SK-N-DZ (cell line): ENCODE measurements around the gene KREMEN1.
A peak's percentile ranks its signal among the peaks of the same experiment; 100 is the strongest.
"Not testable (repeated sequence)": the region's sequence is repeated elsewhere in the genome, so short reads cannot be mapped to it uniquely, and the experiment has no call there.

Source experiments
- DNase-seq: peaks from one replicate; pipeline ENCODE4 v3.0.0-alpha.2; 2015; ENCODE audit warnings: low spot score

KREMEN1 gene

DNA sequence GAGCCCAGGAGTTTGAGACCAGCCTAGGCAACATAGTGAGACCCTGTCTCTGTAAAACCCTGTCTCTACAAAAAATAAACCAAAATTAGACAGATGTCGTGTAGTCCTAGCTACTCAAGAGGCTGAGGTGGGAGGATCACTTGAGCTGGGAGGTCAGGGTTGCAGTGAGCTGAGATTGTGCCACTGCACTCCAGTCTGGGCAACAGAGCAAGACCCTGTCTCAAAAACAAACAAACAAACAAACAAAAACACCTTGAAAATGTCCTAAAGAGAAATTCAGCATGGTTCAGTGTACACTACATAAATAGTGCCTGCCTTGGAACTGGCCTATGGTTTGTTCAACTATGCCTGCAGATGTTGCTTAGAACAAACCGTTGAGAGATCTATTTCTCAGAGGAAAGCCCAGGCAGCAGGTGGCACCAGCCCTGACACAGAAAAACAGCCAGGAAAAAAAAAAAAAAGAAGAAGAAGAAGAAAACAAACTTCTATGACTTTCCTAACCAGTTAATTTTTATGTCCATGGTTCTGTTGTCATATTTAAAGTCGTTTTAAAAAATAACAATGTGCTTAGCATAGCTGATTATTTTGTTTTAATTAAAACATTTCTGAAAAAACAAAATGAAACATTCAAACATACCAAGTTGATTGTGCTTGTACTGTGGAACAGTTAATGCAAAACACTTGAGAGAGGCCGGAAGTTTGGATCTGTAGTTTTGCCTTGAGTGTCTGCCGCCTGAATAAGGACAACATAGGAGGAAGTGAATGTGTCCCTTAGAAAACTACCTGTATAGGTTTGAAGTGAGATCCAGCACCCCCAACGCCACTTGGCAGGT is 5.4 kb downstream of the KREMEN1 start:
- no peak for DNase-seq

DNA sequence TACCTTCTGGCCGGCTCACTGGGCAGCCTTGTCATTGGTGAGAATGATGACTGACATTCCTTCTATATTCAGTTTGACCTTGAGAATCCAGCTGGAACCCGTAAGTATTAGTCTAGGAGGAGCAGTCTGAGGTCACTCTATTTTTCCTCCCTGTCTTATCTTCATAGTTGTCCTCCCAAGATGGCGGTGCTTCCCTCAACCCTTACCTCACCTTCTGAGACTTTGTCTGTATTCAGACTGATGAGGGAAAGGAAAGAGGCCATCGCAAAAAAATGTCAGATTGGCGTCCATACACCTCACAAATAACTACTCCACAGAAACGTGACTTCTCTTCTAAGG is 6.0 kb downstream of the KREMEN1 start:
- no peak for DNase-seq

DNA sequence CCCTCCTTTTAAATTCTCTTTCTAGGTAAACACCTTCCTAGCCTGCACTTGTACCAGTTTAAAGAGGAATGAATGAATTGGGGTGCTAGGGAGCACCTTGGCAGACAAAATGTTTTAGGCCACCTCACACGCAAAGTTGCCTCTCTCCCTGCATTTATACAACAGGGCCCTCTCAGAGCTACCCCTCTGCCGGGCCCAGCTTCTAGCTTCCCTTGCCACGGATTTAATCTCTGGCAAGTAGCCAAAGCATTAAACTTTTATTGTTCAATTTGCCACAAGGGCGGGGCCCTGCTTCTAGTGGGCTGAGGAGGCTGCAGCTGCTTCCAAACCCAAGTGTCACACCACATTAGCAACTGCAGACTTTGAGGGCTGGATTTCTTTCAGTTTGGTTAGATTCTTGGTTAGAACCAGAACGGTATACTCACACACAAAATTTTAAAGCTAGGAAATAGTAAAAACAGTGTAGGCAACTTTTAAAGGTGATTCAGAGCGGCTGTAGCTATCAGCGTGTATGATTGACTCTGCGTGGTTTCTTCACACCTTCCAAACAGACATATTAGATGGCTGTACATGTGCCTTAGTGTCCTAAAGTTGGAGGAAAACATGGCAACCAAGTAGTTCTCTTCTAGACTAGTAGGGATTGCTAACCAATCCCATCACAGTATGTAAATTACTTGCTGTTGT is 6.5 kb downstream of the KREMEN1 start:
- peak; percentile 78 for DNase-seq

DNA sequence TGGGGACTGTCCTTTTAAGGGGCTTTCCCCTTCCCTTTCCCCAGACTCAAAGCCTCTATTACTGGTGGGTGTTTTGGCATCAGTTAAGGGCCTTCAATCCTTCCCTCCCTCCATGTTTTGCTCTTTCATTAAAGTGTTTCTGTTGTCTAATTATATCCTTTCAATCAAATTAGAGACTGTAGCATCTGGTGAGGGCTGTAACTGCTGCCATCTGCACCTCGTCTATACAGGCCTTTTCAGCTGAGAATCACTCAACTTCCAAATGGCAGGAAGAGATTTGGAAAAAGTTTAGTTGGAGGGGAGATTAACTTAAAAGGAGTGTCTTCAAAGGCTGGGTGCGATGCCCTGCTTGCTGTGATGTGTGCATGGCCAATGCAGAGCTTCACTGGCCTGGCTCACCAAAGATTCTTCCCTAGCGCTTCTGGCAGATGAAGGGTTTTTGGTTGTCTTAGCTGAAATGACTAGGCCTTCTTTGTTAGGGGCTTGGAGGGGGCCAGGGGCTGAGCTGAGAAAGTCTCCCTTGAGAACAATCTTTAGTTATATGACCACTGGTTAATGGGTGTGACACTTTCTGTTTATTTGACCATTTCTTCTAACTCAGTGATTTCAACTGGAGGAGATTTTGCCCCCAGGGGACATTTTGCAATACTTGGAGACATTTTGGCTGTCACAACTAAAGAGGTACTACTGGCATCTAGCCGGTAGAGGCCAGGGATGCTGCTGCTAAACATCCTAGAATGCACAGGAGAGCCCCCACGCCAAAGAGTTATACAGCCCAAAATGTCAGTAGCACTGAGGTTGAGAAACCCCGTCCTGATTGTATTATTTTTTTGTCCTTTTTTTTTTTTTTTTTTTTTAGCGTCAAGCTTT is 7.5 kb downstream of the KREMEN1 start:
- DNase-seq: peak; percentile 93

DNA sequence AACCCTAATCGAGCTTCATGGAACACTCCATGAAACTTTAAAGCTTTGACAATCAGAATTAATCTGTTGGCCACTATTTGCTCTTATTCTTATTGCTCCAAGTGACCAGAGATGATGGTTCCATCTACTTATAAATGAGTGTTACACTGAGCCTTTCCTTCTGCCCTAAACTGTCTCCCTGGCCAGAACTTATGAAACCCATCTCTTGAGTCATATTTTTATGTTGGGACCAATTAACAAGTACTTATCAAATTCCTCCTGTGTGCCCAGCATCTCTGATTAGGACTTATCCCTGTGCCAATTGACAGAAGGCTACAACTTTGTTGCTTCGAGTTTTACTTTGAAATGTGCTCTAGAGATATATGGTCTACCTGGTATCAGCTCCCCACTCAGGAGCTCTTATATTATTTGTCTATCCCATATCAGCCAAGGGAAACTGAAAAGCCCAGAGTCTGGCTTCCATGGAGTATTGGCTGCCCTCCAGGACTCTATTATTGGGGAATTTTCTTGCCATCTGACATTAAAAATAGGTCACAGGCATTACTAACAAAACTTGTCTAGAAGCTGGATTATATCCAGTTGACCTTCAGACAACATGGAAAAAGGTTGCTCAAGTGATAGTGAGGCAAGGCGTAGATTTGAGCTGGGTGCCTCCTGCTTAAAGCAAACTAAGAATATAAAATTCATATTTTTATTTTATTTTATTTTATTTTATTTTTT is 8.8 kb downstream of the KREMEN1 start:
- no peak for DNase-seq

DNA sequence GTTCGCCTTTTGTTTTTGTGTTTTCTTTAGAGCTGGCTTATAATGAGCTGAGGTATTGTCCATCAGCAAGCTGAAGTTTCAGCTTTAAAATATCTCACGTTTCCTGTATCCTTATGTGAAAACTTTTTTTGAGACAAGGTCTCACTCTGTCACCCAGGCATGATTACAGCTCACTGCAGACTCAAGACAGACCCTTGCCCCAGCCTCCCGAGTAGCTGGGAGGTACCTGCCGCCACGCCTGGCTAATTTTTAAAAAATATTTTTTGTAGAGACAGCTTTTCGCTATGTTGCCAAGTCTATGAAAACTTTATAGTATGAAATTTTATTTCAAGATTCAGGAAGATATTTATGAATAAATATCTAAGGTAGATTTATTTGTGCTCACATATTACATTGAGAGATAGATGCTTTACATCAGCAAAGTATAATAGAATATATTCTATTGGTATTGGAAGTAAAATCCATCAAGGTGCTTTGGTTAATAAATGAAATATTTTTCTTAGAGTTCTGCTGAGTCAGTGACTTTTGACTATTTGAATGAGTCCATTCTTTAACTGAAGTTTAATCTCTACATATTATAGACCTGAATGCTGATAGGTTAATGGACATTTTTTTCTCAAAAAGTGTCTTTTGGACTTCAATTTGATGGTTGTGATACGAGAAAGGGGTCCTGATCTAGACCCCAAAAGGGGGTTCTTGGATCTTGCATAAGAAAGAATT is 10.2 kb downstream of the KREMEN1 start:
- DNase-seq: no peak

DNA sequence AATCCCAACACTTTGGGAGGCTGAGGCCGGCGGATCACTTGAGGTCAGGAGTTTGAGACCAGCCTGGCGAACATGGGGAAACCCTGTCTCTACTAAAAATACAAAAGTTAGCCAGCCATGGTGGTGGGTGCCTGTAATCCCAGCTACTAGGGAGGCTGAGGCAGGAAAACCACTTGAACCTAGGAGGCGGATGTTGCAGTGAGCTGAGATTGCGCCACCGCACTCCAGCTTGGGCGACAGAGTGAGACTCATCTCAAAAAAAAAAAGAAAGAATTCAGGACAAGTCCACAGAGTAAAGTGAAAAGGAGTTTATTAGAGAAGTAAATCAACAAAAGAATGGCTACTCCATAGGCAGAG is 10.7 kb downstream of the KREMEN1 start:
- not testable (repeated sequence) for DNase-seq

DNA sequence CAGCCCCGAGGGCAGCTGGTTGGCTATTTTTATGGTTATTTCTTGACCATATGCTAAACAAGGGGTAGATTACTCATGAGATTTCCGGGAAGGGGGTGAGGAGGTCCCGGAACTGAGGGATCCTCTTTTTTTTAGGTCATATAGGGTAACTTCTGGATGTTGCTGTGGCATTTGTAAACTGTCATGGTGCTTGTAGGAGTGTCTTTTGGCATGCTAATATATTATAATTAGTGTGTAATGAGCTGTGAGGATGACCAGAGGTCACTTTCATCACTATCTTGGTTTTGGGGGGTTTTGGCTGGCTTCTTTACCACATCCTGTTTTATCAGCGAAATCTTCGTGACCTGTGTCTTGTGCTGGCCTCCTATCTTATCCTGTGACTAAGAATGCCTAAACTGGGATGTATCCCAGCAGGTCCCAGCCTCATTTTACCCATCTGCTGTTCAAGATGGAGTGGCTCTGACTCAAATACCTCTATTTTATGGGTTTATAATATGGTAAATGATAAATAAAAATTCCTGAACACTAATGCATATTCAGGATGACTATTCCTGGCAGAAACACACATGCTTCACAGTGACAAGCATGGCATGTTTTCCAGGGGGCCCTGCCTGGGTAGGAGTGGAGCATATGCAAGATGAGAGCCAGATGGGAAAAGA is 11.2 kb downstream of the KREMEN1 start:
- no peak for DNase-seq

DNA sequence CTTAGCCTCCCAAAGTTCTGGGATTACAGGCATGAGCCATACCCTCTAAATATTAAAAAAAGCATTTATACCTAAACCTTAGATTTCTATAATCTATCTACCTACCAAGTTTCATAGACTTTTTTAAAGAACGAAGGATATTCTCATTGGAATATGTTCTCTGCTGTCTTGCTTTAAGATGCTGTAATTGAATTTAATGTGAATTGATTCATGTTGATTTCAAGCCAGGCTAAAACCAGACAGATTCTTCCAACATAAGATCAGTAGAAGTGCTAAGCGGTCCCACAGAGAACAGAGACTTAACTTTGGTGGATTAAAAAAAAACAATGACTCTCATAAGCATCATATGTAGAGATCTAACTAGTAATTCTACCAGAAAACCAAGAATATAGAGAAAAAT is 14.2 kb downstream of the KREMEN1 start:
- DNase-seq: no peak

DNA sequence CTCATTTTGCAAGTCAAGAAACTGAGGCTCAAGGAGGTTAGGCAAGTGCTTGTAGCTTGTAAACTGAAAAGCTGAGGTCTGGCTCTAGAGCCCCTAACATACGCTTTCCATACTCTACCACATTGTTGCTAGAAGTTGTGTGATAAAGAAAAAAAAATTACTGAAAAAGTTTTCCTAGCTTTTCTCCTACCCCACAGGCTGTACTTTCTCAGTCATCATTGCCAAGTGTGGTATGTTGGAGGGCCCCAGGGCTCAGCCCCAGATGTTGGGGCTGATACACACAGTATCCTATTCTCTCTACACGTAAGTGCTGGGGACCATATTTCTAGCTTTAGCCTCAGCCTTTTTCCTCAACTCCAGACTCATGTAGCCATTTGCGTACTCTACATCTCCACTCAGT is 16.0 kb downstream of the KREMEN1 start:
- no peak for DNase-seq

DNA sequence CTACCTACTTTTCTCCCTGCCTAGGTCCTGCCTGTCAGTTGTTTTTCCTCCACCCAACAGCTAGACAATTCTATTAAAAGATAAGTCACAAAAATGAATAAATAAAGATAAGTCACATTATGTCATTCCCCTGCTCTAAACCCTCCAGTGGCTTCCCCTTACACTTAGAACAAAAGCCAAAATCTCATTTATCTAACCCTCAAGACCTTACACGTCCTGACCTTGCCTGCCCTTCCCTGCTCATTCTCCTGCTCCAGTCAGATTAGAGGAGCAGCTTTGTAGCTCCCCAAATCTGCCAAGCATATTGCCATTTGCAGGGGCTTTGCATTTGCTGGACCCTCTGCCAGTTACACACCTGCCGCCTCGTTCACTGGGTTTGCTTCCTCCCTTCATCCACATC is 16.7 kb downstream of the KREMEN1 start:
- no peak for DNase-seq

DNA sequence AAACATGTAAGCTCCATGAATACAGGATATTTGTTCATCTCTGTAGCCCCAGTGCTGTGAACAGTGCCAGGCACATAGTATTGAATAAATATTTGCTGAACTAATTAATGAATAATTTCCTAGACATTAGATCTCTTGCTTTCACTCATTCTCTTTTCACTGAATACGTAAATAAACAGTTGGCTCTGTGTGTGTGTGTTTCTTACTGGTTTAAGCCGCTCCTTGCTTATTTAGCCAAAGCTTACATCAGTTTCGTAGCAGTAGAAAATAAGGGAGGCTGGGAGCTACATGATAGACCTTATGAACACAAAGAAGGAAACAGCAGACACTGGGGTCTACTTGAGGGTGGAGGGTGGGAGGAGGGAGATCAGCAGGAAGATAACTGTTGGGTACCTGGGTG is 17.2 kb downstream of the KREMEN1 start:
- no peak for DNase-seq

DNA sequence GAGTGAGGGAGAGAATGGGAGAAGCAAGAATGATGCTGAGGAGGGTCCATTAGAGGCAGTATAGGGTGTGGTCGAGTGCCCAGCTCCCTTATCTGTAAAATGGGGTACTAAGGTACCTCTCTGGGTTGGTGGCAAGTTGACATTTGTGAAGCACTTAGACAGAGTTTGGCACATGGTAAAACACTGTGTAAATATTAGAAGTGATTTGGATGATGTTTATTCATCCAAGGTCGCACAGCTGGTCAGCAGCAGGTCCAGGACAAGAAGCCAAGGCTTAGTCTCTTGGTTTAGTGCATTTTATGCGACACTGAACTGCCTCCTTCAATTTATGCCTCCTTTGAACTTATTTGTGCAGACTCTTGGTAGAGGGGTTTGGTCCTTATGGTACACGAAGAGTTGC is 19.4 kb downstream of the KREMEN1 start:
- DNase-seq: no peak

DNA sequence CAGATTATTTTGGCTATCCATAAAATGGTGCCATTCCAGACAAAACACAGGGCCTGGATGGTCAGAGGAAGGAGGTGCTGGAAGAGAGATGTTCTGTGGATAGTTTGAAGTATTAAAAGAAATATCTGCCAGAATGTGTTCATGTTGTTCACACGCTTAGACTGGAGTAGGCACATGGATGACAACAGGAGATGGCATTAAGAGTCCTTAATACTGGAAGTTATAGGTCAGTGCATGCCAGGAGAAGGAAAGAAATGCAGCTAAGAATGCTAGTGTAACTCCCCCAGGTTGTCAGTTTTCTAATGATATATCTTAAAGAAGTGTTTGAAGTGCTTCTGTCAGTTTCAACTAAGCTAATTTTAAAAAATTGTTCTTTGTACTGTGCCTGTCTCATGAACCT is 20.2 kb downstream of the KREMEN1 start:
- no peak for DNase-seq

DNA sequence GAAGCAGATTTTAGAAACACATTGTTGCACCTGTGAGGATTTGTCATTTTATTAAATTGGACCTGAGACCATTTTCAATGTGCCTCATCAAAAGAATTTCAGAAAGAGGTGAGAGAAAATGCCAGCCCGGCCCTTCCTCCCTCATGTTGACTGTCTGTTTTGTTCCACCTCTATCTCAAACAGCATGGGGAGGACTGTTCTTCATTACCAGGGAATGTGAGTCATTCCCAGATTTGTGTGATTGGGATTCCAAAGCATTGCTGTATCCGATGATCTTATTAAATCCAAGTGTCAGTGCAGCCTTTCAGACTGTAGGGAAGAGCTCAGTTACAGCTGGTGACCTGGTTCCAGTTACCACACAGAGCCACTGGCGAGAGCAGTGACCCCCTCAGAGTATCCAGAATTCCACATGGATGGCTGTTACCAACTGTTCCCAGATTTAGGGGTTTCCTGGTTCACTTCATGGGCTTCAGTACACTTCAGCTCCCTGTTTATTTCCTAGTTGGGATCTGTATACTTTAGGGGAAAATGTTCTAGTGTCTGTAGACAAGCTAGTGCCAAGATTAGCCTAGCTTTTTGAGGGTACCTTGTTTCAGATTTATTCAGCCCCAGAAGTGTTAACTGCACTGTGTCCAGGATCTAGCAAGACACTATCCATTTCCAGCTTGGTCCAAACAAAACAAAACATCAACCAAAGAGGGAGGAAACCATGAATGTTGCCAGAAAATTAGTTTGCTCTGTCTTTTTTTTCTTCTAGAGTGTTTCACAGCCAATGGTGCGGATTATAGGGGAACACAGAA is 20.9 kb downstream of the KREMEN1 start:
- DNase-seq: no peak

DNA sequence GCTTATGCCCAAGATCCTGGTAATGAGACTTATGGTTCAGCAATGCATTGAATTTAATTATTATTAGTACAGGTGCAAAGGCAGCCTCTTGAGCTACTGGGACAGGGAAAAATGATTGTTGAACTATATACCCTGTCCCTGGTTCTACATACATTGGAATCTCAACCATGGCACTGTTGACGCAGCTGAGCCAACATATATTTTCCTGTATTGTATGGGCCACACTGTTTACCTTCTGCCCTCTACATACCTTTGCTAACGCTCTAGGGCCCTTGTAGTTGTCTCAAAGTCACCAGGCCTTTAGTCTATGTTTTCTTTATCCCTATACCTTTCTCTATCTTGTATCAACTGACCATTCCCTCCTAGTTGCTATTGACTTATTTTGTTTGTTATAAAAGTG is 22.6 kb downstream of the KREMEN1 start:
- no peak for DNase-seq

DNA sequence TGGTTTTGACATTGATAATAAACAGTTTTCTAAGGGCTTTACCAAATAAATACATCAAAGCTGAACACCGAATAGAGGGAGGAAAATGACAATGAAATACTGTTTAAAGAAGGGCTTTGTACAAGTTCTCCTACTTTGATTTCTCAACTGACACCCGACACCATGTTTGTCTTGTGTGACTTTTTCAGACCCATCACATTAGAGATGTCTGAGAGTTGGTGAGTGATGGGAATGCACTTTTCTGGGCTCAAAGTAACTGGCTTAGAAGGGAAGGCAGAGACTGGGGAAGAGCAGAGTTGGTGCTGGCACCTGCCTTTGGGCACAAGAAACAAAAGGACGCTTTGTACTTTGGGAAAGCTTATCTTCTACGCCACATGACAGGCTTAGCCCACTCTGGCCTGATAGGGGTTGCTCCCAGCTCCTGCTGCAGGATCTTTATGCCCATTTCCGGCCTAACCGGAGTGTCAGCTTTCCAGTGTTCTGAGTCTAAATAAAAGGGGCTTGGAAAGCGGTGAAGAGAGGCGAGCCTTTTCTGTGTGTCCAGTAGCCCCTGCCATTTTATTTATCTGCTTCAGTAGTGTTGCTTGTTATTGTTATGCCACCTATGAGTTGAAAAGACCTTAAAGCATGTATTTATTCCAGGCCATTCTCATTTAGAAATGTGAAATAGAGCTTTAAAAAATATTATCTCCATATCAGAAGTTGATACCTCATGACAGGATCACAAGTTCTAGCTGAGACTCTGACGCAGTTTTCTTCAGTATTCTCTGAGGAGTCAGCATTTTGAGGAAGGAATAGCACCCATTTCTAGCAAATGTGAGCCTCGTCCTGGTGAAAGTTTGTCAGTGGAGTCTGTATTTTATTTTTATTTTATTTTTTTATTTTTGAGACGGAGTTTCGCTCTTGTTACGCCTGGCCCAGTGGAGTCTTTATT is 24.2 kb downstream of the KREMEN1 start:
- no peak for DNase-seq

DNA sequence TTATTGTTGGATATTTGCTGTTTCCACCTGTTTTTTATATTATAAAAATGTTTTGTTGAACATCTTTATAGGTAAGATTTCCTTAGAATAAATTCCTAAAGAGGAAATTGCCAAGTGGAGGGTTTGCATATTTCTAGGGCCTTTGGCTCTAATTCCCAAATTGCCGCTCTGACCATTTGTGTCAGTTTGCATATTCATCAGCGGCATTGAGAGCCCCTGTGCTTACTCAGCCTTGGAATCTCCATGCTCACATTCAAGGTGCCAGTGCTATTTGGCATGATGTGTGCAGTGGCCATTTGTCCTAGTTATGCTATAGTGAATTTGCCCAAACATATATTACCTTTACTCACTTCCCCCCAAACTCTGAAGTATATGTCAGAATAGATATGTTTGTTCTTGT is 25.5 kb downstream of the KREMEN1 start:
- DNase-seq: no peak

DNA sequence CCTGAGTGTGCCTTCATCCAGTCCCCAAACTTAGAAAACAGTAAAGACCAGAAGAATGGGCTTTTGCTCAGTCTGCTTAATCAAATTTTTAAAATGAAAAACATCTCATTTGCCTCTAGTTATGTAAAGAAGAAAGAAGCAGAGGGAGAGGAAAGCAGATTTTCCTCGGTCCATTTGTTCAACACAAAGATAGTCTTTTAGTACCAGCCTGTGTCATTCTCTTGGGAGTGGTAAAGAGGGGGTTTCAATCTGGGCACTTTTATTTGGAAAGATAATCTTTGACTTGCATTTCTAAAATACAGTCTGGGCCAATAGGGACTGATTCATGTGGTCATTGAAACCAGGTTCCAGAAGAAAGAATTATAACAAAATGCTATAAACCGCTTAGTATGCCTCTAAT is 29.5 kb downstream of the KREMEN1 start:
- DNase-seq: no peak
